ENCODE data around the gene BRME1.
"Not testable (repeated sequence)": the region's sequence is repeated elsewhere in the genome, so short reads cannot be mapped to it uniquely, and the experiment has no call there.

DNA sequence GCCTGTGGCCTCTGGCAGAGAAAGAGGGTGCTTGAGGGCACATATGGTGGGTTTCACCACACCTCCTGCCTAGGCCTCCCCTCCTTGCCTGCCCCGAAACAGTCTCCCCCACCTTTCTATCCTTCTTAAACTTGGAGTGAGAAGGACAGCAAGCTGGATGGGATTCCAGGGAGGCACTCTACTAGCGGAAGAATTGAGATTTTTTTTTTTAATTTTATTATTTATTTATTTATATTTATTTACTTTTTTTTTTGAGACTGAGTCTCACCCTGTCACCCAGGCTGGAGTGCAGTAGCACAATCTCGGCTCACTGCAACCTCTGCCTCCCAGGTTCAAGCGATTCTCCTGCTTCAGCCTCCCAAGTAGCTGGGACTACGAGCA lies 54.2 kb downstream of the BRME1 start:
- TF ChIP-seq, protein P1, sequence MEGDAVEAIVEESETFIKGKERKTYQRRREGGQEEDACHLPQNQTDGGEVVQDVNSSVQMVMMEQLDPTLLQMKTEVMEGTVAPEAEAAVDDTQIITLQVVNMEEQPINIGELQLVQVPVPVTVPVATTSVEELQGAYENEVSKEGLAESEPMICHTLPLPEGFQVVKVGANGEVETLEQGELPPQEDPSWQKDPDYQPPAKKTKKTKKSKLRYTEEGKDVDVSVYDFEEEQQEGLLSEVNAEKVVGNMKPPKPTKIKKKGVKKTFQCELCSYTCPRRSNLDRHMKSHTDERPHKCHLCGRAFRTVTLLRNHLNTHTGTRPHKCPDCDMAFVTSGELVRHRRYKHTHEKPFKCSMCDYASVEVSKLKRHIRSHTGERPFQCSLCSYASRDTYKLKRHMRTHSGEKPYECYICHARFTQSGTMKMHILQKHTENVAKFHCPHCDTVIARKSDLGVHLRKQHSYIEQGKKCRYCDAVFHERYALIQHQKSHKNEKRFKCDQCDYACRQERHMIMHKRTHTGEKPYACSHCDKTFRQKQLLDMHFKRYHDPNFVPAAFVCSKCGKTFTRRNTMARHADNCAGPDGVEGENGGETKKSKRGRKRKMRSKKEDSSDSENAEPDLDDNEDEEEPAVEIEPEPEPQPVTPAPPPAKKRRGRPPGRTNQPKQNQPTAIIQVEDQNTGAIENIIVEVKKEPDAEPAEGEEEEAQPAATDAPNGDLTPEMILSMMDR (IDR thresholded peaks at IDR 0.05; ENCODE audit: insufficient read depth, low read depth, low read length): not testable (repeated sequence)
- TF ChIP-seq EZH2 (IDR thresholded peaks at IDR 0.05; ENCODE audit: insufficient read depth, low read length): not testable (repeated sequence)
